Measurements from ENCODE around the gene PFKFB2.

DNA sequence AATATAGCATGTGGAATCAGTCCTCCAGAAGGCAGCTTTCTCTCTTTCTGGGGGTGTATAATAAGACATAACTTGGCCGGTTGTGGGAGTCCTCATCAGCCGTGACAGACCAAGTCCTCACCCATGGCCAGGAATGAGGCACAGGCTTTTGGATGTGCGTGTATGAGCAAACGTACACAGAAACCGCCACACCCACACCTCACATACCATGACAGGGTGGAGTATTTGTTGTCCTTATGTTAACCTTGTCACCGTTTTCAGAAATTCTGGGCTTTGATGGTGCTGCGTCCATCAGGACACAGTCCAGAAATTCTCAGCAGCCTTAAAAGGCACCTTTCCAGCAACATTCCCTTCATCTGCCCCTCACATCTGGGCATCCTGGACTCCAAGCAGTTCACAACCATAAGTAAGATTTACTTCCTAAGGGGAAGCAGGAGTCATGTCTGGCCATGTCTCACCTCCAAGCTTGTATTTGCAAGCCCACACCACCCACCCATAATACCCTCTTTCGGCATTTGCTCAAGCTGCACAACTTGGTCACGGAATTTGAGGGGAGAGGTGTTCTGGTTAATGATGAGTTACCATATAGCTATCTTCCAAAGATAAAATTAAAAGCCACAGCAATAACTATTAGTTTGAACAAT is 32.9 kb upstream of the PFKFB2 start:
- TF ChIP-seq, protein P1, sequence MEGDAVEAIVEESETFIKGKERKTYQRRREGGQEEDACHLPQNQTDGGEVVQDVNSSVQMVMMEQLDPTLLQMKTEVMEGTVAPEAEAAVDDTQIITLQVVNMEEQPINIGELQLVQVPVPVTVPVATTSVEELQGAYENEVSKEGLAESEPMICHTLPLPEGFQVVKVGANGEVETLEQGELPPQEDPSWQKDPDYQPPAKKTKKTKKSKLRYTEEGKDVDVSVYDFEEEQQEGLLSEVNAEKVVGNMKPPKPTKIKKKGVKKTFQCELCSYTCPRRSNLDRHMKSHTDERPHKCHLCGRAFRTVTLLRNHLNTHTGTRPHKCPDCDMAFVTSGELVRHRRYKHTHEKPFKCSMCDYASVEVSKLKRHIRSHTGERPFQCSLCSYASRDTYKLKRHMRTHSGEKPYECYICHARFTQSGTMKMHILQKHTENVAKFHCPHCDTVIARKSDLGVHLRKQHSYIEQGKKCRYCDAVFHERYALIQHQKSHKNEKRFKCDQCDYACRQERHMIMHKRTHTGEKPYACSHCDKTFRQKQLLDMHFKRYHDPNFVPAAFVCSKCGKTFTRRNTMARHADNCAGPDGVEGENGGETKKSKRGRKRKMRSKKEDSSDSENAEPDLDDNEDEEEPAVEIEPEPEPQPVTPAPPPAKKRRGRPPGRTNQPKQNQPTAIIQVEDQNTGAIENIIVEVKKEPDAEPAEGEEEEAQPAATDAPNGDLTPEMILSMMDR (IDR thresholded peaks at IDR 0.05), result no peak
- TF ChIP-seq POLR2A (IDR thresholded peaks at IDR 0.05), result no peak
